DMS53 treated with DMSO at 0.1 percent for 48 hours (cell line): Measurements from ENCODE around the gene TCF7L1.
"Not testable (repeated sequence)": the region's sequence is repeated elsewhere in the genome, so short reads cannot be mapped to it uniquely, and the experiment has no call there.

Experiments used
- DNase-seq: peaks from one replicate; lab custom pipeline; 2025; ENCODE audit not compliant: unreplicated experiment; lab: John Stamatoyannopoulos, UW

TCF7L1 gene

GRCh38 chr2:85276571-85277118, 143.5 kb downstream of the TCF7L1 start:
- no peak for DNase-seq

GRCh38 chr2:85277416-85278158, 144.4 kb downstream of the TCF7L1 start:
- DNase-seq: no peak

GRCh38 chr2:85278361-85278760, 145.2 kb downstream of the TCF7L1 start:
- DNase-seq: no peak

- DNase-seq: no peak
Observed at GRCh38 chr2:85281553-85281952, 148.4 kb downstream of the TCF7L1 start.

GRCh38 chr2:85282914-85283313, 149.7 kb downstream of the TCF7L1 start:
- DNase-seq: no peak

- no peak for DNase-seq
Observed at GRCh38 chr2:85283641-85284040, 150.4 kb downstream of the TCF7L1 start.

GRCh38 chr2:85286918-85287317, 153.7 kb downstream of the TCF7L1 start:
- no peak for DNase-seq

- no peak for DNase-seq
Observed at GRCh38 chr2:85287721-85288120, 154.5 kb downstream of the TCF7L1 start.

- DNase-seq: no peak
Observed at GRCh38 chr2:85288244-85288725, 155.1 kb downstream of the TCF7L1 start.

GRCh38 chr2:85291425-85292023, 158.3 kb downstream of the TCF7L1 start:
- DNase-seq: no peak

- DNase-seq: no peak
Observed at GRCh38 chr2:85302121-85302520, 168.9 kb downstream of the TCF7L1 start.

- DNase-seq: no peak
Observed at GRCh38 chr2:85303780-85304531, 170.8 kb downstream of the TCF7L1 start.

GRCh38 chr2:85307527-85307897, 174.3 kb downstream of the TCF7L1 start:
- peak; percentile 24 for DNase-seq

GRCh38 chr2:85308201-85308600, 175.0 kb downstream of the TCF7L1 start:
- no peak for DNase-seq

- peak; percentile 88 for DNase-seq
Observed at GRCh38 chr2:85308896-85309555, 175.8 kb downstream of the TCF7L1 start.

- no peak for DNase-seq
Observed at GRCh38 chr2:85309699-85310321, 176.6 kb downstream of the TCF7L1 start.

GRCh38 chr2:85310330-85310729, 177.1 kb downstream of the TCF7L1 start:
- DNase-seq: no peak

- DNase-seq: no peak
Observed at GRCh38 chr2:85312404-85312803, 179.2 kb downstream of the TCF7L1 start.

GRCh38 chr2:85314884-85315242, 181.7 kb downstream of the TCF7L1 start:
- no peak for DNase-seq

GRCh38 chr2:85315921-85316320, 182.7 kb downstream of the TCF7L1 start:
- DNase-seq: not testable (repeated sequence)
